Measurements from ENCODE around the gene DYNLL2.

DYNLL2 gene

DNA sequence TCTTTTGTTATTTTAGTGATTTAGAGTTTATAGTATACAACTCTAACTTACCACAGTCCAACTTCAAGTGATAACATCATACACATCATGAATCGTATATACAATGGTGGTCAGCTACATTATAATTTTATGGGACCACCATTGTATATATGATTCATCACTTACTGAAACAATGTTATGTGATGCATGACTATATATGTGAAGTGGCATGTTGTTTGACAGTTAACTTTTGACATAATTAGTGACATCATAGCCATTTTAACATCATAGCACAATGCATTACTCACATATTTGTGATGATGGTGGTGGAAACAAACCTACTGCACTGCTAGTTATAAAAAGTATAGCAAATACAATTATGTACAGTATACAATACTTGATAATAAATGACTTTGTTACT is 21.9 kb downstream of the DYNLL2 start:
- H3K9me2 ChIP-seq (replicated peaks; ENCODE audit: insufficient read depth, low read length), result no peaks in the 10 kb centered on the region
- no peak for DNase-seq

DNA sequence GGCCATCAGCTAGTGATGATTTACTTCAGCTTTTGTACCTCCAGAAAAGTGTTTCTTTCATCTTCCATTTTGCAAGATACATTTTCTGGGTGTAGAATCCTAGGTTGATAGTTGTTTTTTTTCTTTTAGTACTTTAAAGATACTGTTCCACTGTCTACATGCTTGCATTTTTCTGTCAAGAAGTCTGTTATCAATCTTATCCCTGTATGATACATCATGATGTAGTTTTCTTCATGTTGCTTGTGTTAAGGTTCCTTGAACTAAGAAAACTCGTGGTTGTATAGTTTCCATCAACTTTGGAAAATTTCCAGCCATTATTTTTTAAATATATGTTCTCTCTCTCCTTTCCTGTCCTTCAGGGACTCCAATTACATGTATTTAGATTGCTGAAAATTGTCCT is 24.1 kb downstream of the DYNLL2 start:
- Histone ChIP-seq H3K9me2 (replicated peaks; ENCODE audit: insufficient read depth, low read length) (no peaks in the 10 kb centered on the region), H3K36me3 (replicated peaks; ENCODE audit: insufficient read depth, low read length) (no peaks in the 10 kb centered on the region), H3K4me2 (ENCODE audit: low read depth, low read length) (no peak overlapping the region), H3K27me3 (replicated peaks; ENCODE audit: insufficient read depth, low read length) (no peaks in the 10 kb centered on the region), H2AFZ (ENCODE audit: low read length) (no peak overlapping the region), H3F3A (ENCODE audit: insufficient read depth, low read length) (no peaks in the 10 kb centered on the region), H3K4me3 (ENCODE audit: low read length) (no peak overlapping the region), H3K9ac (ENCODE audit: low read length) (no peak overlapping the region), H3K9me3 (replicated peaks; ENCODE audit: insufficient read depth, low read length) (no peaks in the 10 kb centered on the region), H3K4me1 (ENCODE audit: low read length) (no peaks in the 10 kb centered on the region), H4K20me1 (ENCODE audit: insufficient read depth, low read length) (no peaks in the 10 kb centered on the region), H3K27ac (ENCODE audit: low read length) (no peak overlapping the region), H3K79me2 (ENCODE audit: low read length) (no peaks in the 10 kb centered on the region)
- no peak for TF ChIP-seq EZH2 (optimal IDR thresholded peaks at IDR 0.05; ENCODE audit: low read depth, low read length)
- DNase-seq, result no peak

More for the DNA sequence above, 21.9 kb downstream of the DYNLL2 start:
- Histone ChIP-seq H3K27me3 (replicated peaks; ENCODE audit: insufficient read depth, low read length) (no peaks in the 10 kb centered on the region), H3K36me3 (replicated peaks; ENCODE audit: insufficient read depth, low read length) (no peaks in the 10 kb centered on the region), H3K4me1 (ENCODE audit: low read length) (no peaks in the 10 kb centered on the region), H3K4me3 (ENCODE audit: low read length) (no peak overlapping the region), H3K9ac (ENCODE audit: low read length) (no peak overlapping the region), H3K27ac (ENCODE audit: low read length) (no peak overlapping the region), H3F3A (ENCODE audit: insufficient read depth, low read length) (no peaks in the 10 kb centered on the region), H3K9me3 (replicated peaks; ENCODE audit: insufficient read depth, low read length) (no peaks in the 10 kb centered on the region), H2AFZ (ENCODE audit: low read length) (no peak overlapping the region), H3K79me2 (ENCODE audit: low read length) (no peaks in the 10 kb centered on the region), H3K4me2 (ENCODE audit: low read depth, low read length) (no peak overlapping the region), H4K20me1 (ENCODE audit: insufficient read depth, low read length) (no peaks in the 10 kb centered on the region)
- TF ChIP-seq, protein P1, sequence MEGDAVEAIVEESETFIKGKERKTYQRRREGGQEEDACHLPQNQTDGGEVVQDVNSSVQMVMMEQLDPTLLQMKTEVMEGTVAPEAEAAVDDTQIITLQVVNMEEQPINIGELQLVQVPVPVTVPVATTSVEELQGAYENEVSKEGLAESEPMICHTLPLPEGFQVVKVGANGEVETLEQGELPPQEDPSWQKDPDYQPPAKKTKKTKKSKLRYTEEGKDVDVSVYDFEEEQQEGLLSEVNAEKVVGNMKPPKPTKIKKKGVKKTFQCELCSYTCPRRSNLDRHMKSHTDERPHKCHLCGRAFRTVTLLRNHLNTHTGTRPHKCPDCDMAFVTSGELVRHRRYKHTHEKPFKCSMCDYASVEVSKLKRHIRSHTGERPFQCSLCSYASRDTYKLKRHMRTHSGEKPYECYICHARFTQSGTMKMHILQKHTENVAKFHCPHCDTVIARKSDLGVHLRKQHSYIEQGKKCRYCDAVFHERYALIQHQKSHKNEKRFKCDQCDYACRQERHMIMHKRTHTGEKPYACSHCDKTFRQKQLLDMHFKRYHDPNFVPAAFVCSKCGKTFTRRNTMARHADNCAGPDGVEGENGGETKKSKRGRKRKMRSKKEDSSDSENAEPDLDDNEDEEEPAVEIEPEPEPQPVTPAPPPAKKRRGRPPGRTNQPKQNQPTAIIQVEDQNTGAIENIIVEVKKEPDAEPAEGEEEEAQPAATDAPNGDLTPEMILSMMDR (IDR thresholded peaks at IDR 0.05; ENCODE audit: low read length), result no peak

DNA sequence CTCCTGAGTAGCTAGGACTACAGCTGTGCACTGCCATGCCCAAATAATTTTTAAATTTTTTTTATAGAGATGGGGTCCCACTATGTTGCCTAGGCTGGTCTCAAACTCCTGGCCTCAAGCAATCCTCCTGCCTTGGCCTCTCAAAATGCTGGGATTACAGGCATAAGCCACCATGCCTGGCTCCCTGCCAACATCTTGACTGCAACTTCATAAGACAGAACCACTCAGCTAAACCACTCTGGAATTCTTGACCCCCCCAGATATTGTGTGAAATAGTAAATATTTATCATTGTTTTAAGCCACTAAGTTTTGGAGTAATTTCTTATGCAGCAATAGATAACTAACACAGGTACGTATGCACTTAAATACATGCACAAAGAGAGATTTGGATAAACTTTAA is 26.0 kb downstream of the DYNLL2 start:
- Histone ChIP-seq H3K27me3 (replicated peaks; ENCODE audit: insufficient read depth, low read length) (0 out of 2 replicates have a peak, but pooled peaks cover 6% of the 10 kb centered on the region), H3K9ac (ENCODE audit: low read length) (no peak overlapping the region), H3K36me3 (replicated peaks; ENCODE audit: insufficient read depth, low read length) (no peaks in the 10 kb centered on the region), H3K9me3 (replicated peaks; ENCODE audit: insufficient read depth, low read length) (no peaks in the 10 kb centered on the region), H3K27ac (ENCODE audit: low read length) (no peak overlapping the region), H3K4me3 (ENCODE audit: low read length) (no peak overlapping the region), H3K4me1 (ENCODE audit: low read length) (no peaks in the 10 kb centered on the region), H3K9me2 (replicated peaks; ENCODE audit: insufficient read depth, low read length) (no peaks in the 10 kb centered on the region), H3F3A (ENCODE audit: insufficient read depth, low read length) (no peaks in the 10 kb centered on the region), H4K20me1 (ENCODE audit: insufficient read depth, low read length) (no peaks in the 10 kb centered on the region), H2AFZ (ENCODE audit: low read length) (no peak overlapping the region), H3K4me2 (ENCODE audit: low read depth, low read length) (no peak overlapping the region), H3K79me2 (ENCODE audit: low read length) (no peaks in the 10 kb centered on the region)
- TF ChIP-seq, protein P1 (IDR thresholded peaks at IDR 0.05; ENCODE audit: low read length), result no peak
- no peak for DNase-seq

DNA sequence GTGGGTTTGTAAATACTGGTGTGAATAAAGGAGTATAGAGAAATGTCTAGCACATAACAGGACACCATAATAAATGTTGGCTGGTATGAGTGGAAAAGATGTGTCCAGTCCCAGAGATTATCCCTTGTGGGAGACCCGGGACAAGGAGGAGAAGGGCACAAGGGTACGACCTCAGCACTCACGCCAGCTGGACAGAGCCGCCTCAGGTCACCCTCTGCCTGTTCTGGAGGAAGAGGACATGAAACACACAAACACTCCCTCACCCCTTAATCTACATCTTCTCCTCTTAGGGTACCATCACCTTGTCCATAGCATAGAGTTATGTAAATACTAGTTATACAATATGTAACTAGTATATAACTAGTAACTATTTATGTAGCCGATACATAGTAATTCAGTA is 26.8 kb downstream of the DYNLL2 start:
- H3K9ac ChIP-seq (ENCODE audit: low read length), result no peak overlapping the region
- H3K36me3 ChIP-seq (replicated peaks; ENCODE audit: insufficient read depth, low read length), result no peaks in the 10 kb centered on the region
- no peaks in the 10 kb centered on the region for H3K79me2 ChIP-seq (ENCODE audit: low read length)
- no peaks in the 10 kb centered on the region for H4K20me1 ChIP-seq (ENCODE audit: insufficient read depth, low read length)
- no peak overlapping the region for H3K27ac ChIP-seq (ENCODE audit: low read length)
- no peak overlapping the region for H2AFZ ChIP-seq (ENCODE audit: low read length)
- no peaks in the 10 kb centered on the region for H3F3A ChIP-seq (ENCODE audit: insufficient read depth, low read length)
- H3K4me2 ChIP-seq (ENCODE audit: low read depth, low read length), result no peak overlapping the region
- H3K4me3 ChIP-seq (ENCODE audit: low read length), result no peak overlapping the region
- H3K4me1 ChIP-seq (ENCODE audit: low read length), result no peaks in the 10 kb centered on the region
- no peaks in the 10 kb centered on the region for H3K9me3 ChIP-seq (replicated peaks; ENCODE audit: insufficient read depth, low read length)
- H3K9me2 ChIP-seq (replicated peaks; ENCODE audit: insufficient read depth, low read length), result no peaks in the 10 kb centered on the region
- TF ChIP-seq, protein P1 (IDR thresholded peaks at IDR 0.05; ENCODE audit: low read length), result no peak
- TF ChIP-seq EZH2 (optimal IDR thresholded peaks at IDR 0.05; ENCODE audit: low read depth, low read length), result no peak
- no peak for TF ChIP-seq EZH2phosphoT487 (IDR thresholded peaks at IDR 0.05; ENCODE audit: low read length)
- no peak for DNase-seq
- H3K27me3 ChIP-seq (replicated peaks; ENCODE audit: insufficient read depth, low read length), result 0 out of 2 replicates have a peak, but pooled peaks cover 8% of the 10 kb centered on the region

All from MM.1S (cell line).